Activated naive CD8-positive, alpha-beta T cell treated with anti-CD3 and anti-CD28 coated beads, Interleukin-2, amount 10 ng/mL, durations not matched to agents 7 days and 5 days (primary cell): ENCODE measurements around the gene CYTH1. TPM values are rescaled to one million over a fixed set of nuclear protein-coding genes. Genes with fewer than 3 reads are reported as not detected.
"Not testable (repeated sequence)": the region's sequence is repeated elsewhere in the genome, so short reads cannot be mapped to it uniquely, and the experiment has no call there.

Experiments used
- ATAC-seq: fragments of 150-1000 bp; cut with Tn5 transposase; one replicate; pipeline ENCODE4 v1.10.0; 2021; ENCODE audit warnings: low read depth, moderate library complexity
- POLR2A ChIA-PET: fragments of 350-600 bp; sonication (Branson Sonifier 250); formaldehyde crosslinking; loops from one replicate; lab custom pipeline; 2021; ENCODE audit warnings: antibody characterized with exemption; lab: Charles Lee
- DNase-seq: peaks from one replicate; pipeline ENCODE4 v3.0.0; 2021
- H3K27ac Mint-ChIP-seq: one replicate; pipeline ENCODE4 v1.8.0; 2022; ENCODE audit warnings: mild to moderate bottlenecking, mixed read lengths
- H3K27me3 Mint-ChIP-seq: one replicate; pipeline ENCODE4 v1.8.0; 2022; ENCODE audit warnings: mild to moderate bottlenecking, moderate library complexity, mixed read lengths
- H3K36me3 Mint-ChIP-seq: one replicate; pipeline ENCODE4 v1.8.0; 2021; ENCODE audit warnings: mild to moderate bottlenecking, mixed read lengths
- H3K4me1 Mint-ChIP-seq: one replicate; pipeline ENCODE4 v1.8.0; 2021; ENCODE audit warnings: mixed read lengths
- H3K4me3 Mint-ChIP-seq: one replicate; pipeline ENCODE4 v1.8.0; 2022; ENCODE audit warnings: mild to moderate bottlenecking, moderate library complexity, mixed read lengths
- H3K9me3 Mint-ChIP-seq: one replicate; pipeline ENCODE4 v1.8.0; 2021; ENCODE audit warnings: mixed read lengths
- total RNA-seq, 2 experiments: library from RNA; stranded (reverse); gene quantifications; one replicate each; pipeline ENCODE4 v1.2.3, GENCODE V29; 2021

The CYTH1 gene
- total RNA-seq, 2 experiments from 2014 or later, result 180 to 200 TPM

- H3K4me3 Mint-ChIP-seq, result no peak overlapping the region
- H3K27me3 Mint-ChIP-seq, result no peaks in the 10 kb centered on the region
- POLR2A ChIA-PET, result no interaction called here
- no peaks in the 10 kb centered on the region for H3K9me3 Mint-ChIP-seq
- H3K4me1 Mint-ChIP-seq, result peaks cover 37% of the 10 kb centered on the region
- no peak overlapping the region for H3K27ac Mint-ChIP-seq
- DNase-seq (no peak), ATAC-seq (no peak)
- peaks cover 10% of the 10 kb centered on the region for H3K36me3 Mint-ChIP-seq
Measured at GRCh38 chr17:78763561-78763960, 18.5 kb downstream of the CYTH1 start.

DNA sequence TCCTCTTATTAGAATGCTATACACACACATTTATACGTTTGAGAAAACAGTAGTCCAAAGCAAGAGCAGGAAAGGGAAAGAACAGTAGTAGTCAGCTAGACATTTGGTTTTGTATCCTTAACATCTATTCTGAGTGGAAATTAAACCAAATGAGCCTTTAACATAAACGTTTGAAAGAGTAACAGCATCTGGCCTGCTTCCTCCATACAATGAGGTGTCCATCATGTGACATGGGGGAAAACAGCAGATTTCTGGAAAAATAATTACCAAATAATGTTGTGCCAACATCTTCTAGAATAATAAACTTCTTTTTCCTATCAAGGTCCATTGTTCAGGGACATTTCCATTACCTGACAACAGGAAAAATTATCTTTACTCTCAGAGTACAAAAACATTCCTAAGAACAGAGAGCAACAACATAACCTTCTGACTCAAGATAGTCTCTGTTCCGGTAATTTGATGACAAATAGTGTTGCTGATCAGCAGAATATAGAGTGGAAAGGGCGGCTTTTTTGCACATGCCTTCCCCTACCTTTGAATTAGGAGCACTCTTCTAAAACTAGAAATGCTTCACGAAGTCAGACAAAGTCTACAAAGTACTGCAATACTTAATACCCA lies 20.2 kb downstream of the CYTH1 start:
- DNase-seq, result no peak
- Mint-ChIP-seq H3K36me3 (peaks cover 10% of the 10 kb centered on the region), H3K9me3 (no peaks in the 10 kb centered on the region), H3K27me3 (no peaks in the 10 kb centered on the region), H3K4me3 (no peak overlapping the region), H3K4me1 (peaks cover 48% of the 10 kb centered on the region), H3K27ac (no peak overlapping the region)
- ATAC-seq, result no peak
- POLR2A ChIA-PET, result interaction anchor here (1.4 to 1.7 kb wide), 2 partner anchors 9 to 13 kb away, joined by 4 read pairs; no protein-coding TSS in a partner anchor

DNA sequence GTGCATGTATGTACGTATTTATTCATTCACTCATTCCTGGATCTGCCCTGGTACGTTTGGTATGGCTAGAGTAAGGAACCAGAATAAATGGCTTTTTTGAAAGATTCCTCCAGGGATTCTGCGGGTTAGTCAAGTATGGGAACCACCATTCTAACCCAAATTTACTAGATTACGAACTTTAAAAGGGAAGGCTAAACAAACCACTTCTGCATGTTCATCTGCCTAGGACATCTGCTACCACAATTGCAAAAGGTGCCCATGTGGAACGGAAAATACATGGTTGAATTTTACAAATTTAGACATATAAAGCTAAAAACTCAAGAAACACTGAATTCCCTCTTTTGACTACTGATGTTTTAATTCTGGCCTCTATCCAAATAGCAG lies 22.1 kb downstream of the CYTH1 start:
- no peaks in the 10 kb centered on the region for H3K27me3 Mint-ChIP-seq
- H3K9me3 Mint-ChIP-seq, result no peaks in the 10 kb centered on the region
- H3K4me1 Mint-ChIP-seq, result peaks cover 56% of the 10 kb centered on the region
- H3K4me3 Mint-ChIP-seq, result peak overlapping the region; percentile 64
- ATAC-seq, result no peak
- H3K36me3 Mint-ChIP-seq, result peaks cover 10% of the 10 kb centered on the region
- POLR2A ChIA-PET, result interaction anchor here (1.0 to 2.7 kb wide), 5 partner anchors 9 to 20 kb away, joined by 3 to 20 read pairs (median 7); no protein-coding TSS in a partner anchor
- no peak for DNase-seq
- peak overlapping the region; percentile 86 for H3K27ac Mint-ChIP-seq

GRCh38 chr17:78759203-78759968 lies 22.7 kb downstream of the CYTH1 start:
- H3K4me1 Mint-ChIP-seq, result peaks cover 50% of the 10 kb centered on the region
- no peaks in the 10 kb centered on the region for H3K27me3 Mint-ChIP-seq
- no peaks in the 10 kb centered on the region for H3K9me3 Mint-ChIP-seq
- H3K27ac Mint-ChIP-seq, result peak overlapping the region; percentile 86
- H3K36me3 Mint-ChIP-seq, result peaks cover 8% of the 10 kb centered on the region
- POLR2A ChIA-PET, result interaction anchor here (0.6 to 2.7 kb wide), 6 partner anchors 10 to 33 kb away, joined by 3 to 20 read pairs (median 6); no protein-coding TSS in a partner anchor
- DNase-seq (peak; percentile 65), ATAC-seq (peak; percentile 77)
- peak overlapping the region; percentile 64 for H3K4me3 Mint-ChIP-seq

- Mint-ChIP-seq H3K4me3 (peak overlapping the region; percentile 48), H3K4me1 (peaks cover 67% of the 10 kb centered on the region), H3K36me3 (peaks cover 12% of the 10 kb centered on the region), H3K27ac (peak overlapping the region; percentile 71), H3K27me3 (no peaks in the 10 kb centered on the region), H3K9me3 (no peaks in the 10 kb centered on the region)
- ATAC-seq, result peak; percentile 38
- POLR2A ChIA-PET, result interaction anchor here (0.6 kb wide), 1 partner anchor 36 kb away, joined by 3 read pairs; no protein-coding TSS in a partner anchor
- no peak for DNase-seq
Measured at GRCh38 chr17:78753316-78754250, 28.5 kb downstream of the CYTH1 start.

DNA sequence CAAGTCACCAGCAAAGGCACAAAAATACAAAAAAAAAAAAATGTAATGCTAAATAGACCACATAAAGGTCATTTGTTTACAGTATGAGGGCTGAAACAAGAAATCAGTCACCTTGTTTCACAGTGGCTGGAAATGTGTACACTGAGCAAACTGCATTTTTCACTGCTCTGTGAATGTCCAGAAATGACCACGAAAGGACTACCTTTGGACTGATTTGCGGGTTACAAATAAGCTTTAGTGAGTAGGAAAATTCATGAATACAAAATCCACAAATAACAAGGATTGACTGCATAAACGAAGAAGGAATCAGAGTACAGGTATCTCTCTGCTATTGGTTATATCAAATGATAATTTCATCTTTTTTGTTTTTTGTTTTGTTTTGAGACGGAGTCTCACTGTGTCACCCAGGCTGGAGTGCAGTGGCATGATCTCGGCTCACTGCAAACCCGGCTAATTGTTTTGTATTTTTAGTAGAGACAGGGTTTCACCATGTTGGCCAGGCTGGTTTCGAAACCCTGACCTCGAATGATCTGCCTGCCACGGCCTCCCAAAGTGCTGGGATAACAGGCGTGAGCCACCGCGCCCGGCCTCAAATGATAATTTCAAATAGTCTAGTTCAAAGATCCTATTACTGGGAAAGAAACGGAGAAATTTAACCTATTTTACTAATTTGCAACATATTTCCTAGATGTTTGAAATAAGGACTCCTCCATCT lies 30.5 kb downstream of the CYTH1 start:
- peaks cover 12% of the 10 kb centered on the region for H3K36me3 Mint-ChIP-seq
- POLR2A ChIA-PET, result interaction anchor here (0.5 to 0.7 kb wide), 3 partner anchors 11 to 485 kb away, joined by 3 to 6 read pairs (median 3); no protein-coding TSS in a partner anchor
- ATAC-seq (no peak), DNase-seq (no peak)
- peak overlapping the region; percentile 60 for H3K27ac Mint-ChIP-seq
- H3K9me3 Mint-ChIP-seq, result no peaks in the 10 kb centered on the region
- H3K4me1 Mint-ChIP-seq, result peaks cover 70% of the 10 kb centered on the region
- no peaks in the 10 kb centered on the region for H3K27me3 Mint-ChIP-seq
- no peak overlapping the region for H3K4me3 Mint-ChIP-seq

GRCh38 chr17:78751000-78751399 lies 31.1 kb downstream of the CYTH1 start:
- not testable (repeated sequence) for H3K4me3 Mint-ChIP-seq, H3K27ac Mint-ChIP-seq, DNase-seq, ATAC-seq, H3K9me3 Mint-ChIP-seq, H3K27me3 Mint-ChIP-seq
- Mint-ChIP-seq H3K36me3 (peaks cover 12% of the 10 kb centered on the region), H3K4me1 (peaks cover 71% of the 10 kb centered on the region)
- POLR2A ChIA-PET, result interaction anchor here (0.5 to 2.8 kb wide), 5 partner anchors 8 to 485 kb away, joined by 3 to 20 read pairs (median 3); no protein-coding TSS in a partner anchor

DNA sequence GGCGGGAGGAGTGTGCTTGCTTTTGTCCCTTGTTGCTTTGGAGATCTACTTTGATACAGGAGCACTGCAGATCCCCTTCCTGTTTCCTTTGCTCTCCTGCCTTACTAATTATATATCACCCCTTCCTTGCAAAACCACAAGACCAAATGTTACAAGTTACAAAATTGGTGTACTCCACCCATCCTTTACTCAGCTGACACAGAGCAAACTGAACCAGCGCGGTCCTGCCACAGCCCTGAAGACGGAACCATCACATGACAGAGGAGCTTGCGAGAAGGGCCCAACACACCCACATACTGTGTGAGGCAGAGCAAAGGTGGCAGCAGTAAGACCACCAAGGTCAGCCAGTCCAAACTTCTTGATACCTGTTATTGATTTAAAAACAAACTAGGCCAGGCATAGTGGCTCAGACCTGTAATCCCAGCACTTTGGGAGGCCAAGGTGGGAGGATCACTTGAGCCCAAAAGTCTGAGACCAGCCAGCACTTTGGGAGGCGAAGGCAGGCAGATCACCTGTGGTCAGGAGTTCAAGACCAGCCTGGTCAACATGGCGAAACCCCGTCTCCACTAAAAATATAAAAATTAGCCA lies 33.2 kb downstream of the CYTH1 start:
- POLR2A ChIA-PET, result interaction anchor here (0.7 to 4.6 kb wide), 14 partner anchors 9 to 41 kb away, joined by 3 to 41 read pairs (median 4); no protein-coding TSS in a partner anchor
- Mint-ChIP-seq H3K36me3 (peaks cover 12% of the 10 kb centered on the region), H3K4me1 (peaks cover 78% of the 10 kb centered on the region), H3K27me3 (no peaks in the 10 kb centered on the region), H3K9me3 (no peaks in the 10 kb centered on the region), H3K4me3 (peak overlapping the region; percentile 79), H3K27ac (peak overlapping the region; percentile 93)
- DNase-seq, result peak; percentile 71
- ATAC-seq, result peak; percentile 93

- Mint-ChIP-seq H3K4me1 (peaks cover 77% of the 10 kb centered on the region), H3K27me3 (no peaks in the 10 kb centered on the region), H3K4me3 (peak overlapping the region; percentile 79), H3K27ac (peak overlapping the region; percentile 93), H3K9me3 (no peaks in the 10 kb centered on the region), H3K36me3 (peaks cover 13% of the 10 kb centered on the region)
- DNase-seq (no peak), ATAC-seq (peak; percentile 17)
- POLR2A ChIA-PET, result interaction anchor here (0.6 to 4.6 kb wide), 15 partner anchors 9 to 335 kb away, joined by 3 to 41 read pairs (median 5); no protein-coding TSS in a partner anchor
Measured at GRCh38 chr17:78748048-78748729, 33.9 kb downstream of the CYTH1 start.

- no peak for DNase-seq
- Mint-ChIP-seq H3K4me1 (peaks cover 77% of the 10 kb centered on the region), H3K27ac (peak overlapping the region; percentile 93), H3K4me3 (peak overlapping the region; percentile 3), H3K36me3 (peaks cover 11% of the 10 kb centered on the region), H3K27me3 (no peaks in the 10 kb centered on the region), H3K9me3 (no peaks in the 10 kb centered on the region)
- POLR2A ChIA-PET, result interaction anchor here (0.6 to 4.6 kb wide), 6 partner anchors 12 to 33 kb away, joined by 4 to 41 read pairs (median 13); no protein-coding TSS in a partner anchor
- ATAC-seq, result no peak
Measured at GRCh38 chr17:78747488-78747887, 34.6 kb downstream of the CYTH1 start.

GRCh38 chr17:78746949-78747269 lies 35.2 kb downstream of the CYTH1 start:
- Mint-ChIP-seq H3K9me3 (no peaks in the 10 kb centered on the region), H3K27me3 (no peaks in the 10 kb centered on the region), H3K36me3 (peaks cover 7% of the 10 kb centered on the region), H3K4me3 (peak overlapping the region; percentile 3), H3K27ac (peak overlapping the region; percentile 93), H3K4me1 (peaks cover 77% of the 10 kb centered on the region)
- no peak for DNase-seq
- no peak for ATAC-seq
- POLR2A ChIA-PET, result interaction anchor here (0.7 to 4.6 kb wide), 4 partner anchors 10 to 39 kb away, joined by 5 to 41 read pairs (median 7); no protein-coding TSS in a partner anchor
